Prostate gland (tissue), 2 donors: ENCODE results near the gene GLRX. TPM values are rescaled to one million over a fixed set of nuclear protein-coding genes. Genes with fewer than 3 reads are reported as not detected.

ENCODE experiments used
- DNase-seq: peaks from one replicate; pipeline ENCODE4 v3.0.0-alpha.2; 2019; ENCODE audit warnings: low spot score
- H3K27ac ChIP-seq, 2 donors: fragments of 200-600 bp; sonication (generic); 2 replicates each; pipeline ENCODE4 v1.5.1; 2017 to 2019
- H3K27me3 ChIP-seq: fragments of 200-600 bp; sonication (generic); replicated peaks from 2 replicates; pipeline ENCODE4 v1.5.1; 2019; ENCODE audit not compliant: insufficient read depth
- H3K36me3 ChIP-seq, 2 donors: fragments of 200-600 bp; sonication (generic); 1 replicate in 1 of 2; 2 replicates in 1 of 2; pipeline versions ENCODE4 v1.5.1 to v1.8.1; 2017 to 2019
- H3K4me1 ChIP-seq: fragments of 200-600 bp; sonication (generic); replicated peaks from 2 replicates; pipeline ENCODE4 v1.5.1; 2019
- H3K4me3 ChIP-seq, 2 donors: fragments of 200-600 bp; sonication (generic); 2 replicates each; pipeline ENCODE4 v1.5.1; 2017 to 2019
- H3K9me3 ChIP-seq: fragments of 200-600 bp; sonication (generic); 2 replicates; pipeline ENCODE4 v1.5.1; 2017
- POLR2A ChIP-seq: fragments of 450-650 bp; IDR thresholded peaks from one replicate; pipeline ENCODE4 v1.6.1; 2016; ENCODE audit warnings: antibody characterized with exemption, mild to moderate bottlenecking
- POLR2AphosphoS5 ChIP-seq: sonication (generic); formaldehyde crosslinking; IDR thresholded peaks from one replicate; pipeline ENCODE4 v1.6.1; 2017; ENCODE audit warnings: antibody characterized with exemption
- WGBS: methylation state at CpG from one replicate; pipeline ENCODE4 v1.1.5; 2018; 5-methylcytosine and 5-hydroxymethylcytosine counted together
- intact Hi-C: fragments of 100-400 bp; cut with DNase I; formaldehyde crosslinking; loops from one replicate; pipeline ENCODE4 v1.14.2; 2022
- total RNA-seq, 2 donors: library from RNA; depleted of rRNA; stranded (reverse); fragments of >200 nt; gene quantifications; one replicate each; pipeline ENCODE4 v1.1.0, GENCODE V29; 2016
- TF ChIP-seq, protein P1 (sequence below), 4 experiments: fragments of 200-600 bp in 2 of 4; fragments of 450-650 bp in 2 of 4; sonication (generic) in 2 of 4; IDR thresholded peaks; 1 replicate in 3 of 4; 2 replicates in 1 of 4; pipeline ENCODE4 v1.5.1; 2016 to 2019; ENCODE audit warnings: antibody characterized with exemption in 4 of 4, mild to moderate bottlenecking in 2 of 4, moderate library complexity in 2 of 4

The GLRX gene
- total RNA-seq, 2 donors from 2014 or later = 16.6 to 34.8 TPM

GRCh38 chr5:95804736-95805539, 17.6 kb downstream of the GLRX start:
- H3K36me3 ChIP-seq = no peaks in the 10 kb centered on the region
- no peak for TF ChIP-seq POLR2A
- TF ChIP-seq, protein P1, sequence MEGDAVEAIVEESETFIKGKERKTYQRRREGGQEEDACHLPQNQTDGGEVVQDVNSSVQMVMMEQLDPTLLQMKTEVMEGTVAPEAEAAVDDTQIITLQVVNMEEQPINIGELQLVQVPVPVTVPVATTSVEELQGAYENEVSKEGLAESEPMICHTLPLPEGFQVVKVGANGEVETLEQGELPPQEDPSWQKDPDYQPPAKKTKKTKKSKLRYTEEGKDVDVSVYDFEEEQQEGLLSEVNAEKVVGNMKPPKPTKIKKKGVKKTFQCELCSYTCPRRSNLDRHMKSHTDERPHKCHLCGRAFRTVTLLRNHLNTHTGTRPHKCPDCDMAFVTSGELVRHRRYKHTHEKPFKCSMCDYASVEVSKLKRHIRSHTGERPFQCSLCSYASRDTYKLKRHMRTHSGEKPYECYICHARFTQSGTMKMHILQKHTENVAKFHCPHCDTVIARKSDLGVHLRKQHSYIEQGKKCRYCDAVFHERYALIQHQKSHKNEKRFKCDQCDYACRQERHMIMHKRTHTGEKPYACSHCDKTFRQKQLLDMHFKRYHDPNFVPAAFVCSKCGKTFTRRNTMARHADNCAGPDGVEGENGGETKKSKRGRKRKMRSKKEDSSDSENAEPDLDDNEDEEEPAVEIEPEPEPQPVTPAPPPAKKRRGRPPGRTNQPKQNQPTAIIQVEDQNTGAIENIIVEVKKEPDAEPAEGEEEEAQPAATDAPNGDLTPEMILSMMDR (IDR thresholded peaks at IDR 0.05) = no peak
- TF ChIP-seq POLR2AphosphoS5 = no peak
- 85% methylated on average over 6 of the region's 6 CpGs for WGBS
- intact Hi-C loops = no loop called here
- H3K9me3 ChIP-seq = no peaks in the 10 kb centered on the region
- peaks cover 7% of the 10 kb centered on the region for H3K4me1 ChIP-seq
- no peak overlapping the region for H3K4me3 ChIP-seq
- DNase-seq = no peak
- H3K27ac ChIP-seq = no peak overlapping the region
- H3K27me3 ChIP-seq = no peaks in the 10 kb centered on the region

DNA sequence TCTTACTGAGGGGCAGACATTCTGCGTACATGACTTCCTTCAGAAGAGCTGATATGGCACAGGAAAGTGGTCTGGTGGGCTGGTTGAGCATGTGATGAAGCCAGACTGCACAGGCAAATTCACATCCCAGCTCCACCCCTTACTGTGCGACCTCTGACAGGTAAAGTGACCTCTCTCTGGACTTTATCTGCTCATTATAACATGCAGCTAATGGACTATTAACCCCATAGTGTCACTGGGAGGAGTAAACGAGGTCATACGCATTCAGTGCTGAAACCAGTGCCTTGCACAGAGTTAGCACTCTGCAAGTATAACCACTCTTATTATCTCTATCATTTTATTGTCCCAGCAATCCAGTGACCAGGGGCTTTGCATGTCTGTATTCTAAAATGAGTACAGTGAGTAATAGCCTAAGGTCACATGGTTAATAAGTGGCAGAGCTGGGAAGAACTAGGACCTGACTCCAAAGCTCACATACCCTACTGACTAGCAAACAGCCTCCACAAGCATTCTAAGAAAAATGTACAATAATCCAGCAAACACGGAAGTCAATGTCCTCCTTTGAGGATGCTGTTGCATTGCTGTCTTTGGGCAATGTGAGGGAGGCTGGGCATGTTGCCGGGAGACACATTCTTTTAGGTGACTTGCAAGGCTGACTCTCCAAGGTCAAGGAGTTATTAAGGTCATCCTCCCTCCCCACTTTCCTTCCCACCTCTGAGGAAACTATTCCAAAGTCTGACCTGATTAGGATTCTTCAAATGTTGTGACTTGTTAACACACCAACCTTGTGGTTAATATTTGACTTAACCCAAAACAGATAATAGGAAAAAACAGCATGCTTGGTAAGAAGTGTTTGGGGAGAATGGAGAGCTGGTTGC, 19.0 kb downstream of the GLRX start:
- no peak for DNase-seq
- intact Hi-C loops = no loop called here
- H3K27ac ChIP-seq = no peak overlapping the region

GRCh38 chr5:95801961-95802360, 20.6 kb downstream of the GLRX start:
- no peak overlapping the region for H3K27ac ChIP-seq
- no peaks in the 10 kb centered on the region for H3K36me3 ChIP-seq
- no peaks in the 10 kb centered on the region for H3K9me3 ChIP-seq
- no peak for DNase-seq
- H3K4me1 ChIP-seq = no peaks in the 10 kb centered on the region
- no peak for TF ChIP-seq POLR2AphosphoS5
- TF ChIP-seq, protein P1 (IDR thresholded peaks at IDR 0.05) = no peak
- no peak for TF ChIP-seq POLR2A
- no peaks in the 10 kb centered on the region for H3K27me3 ChIP-seq
- H3K4me3 ChIP-seq = no peak overlapping the region
- 95% methylated on average over 3 of the region's 3 CpGs for WGBS
- intact Hi-C loops = no loop called here

More for the DNA sequence above, 19.0 kb downstream of the GLRX start:
- WGBS = 83% methylated on average over 6 of the region's 6 CpGs
- Histone ChIP-seq H3K36me3 (no peaks in the 10 kb centered on the region), H3K4me3 (no peak overlapping the region), H3K4me1 (no peaks in the 10 kb centered on the region), H3K27me3 (no peaks in the 10 kb centered on the region), H3K9me3 (no peaks in the 10 kb centered on the region)
- no peak for TF ChIP-seq POLR2AphosphoS5

- Histone ChIP-seq H3K36me3 (no peaks in the 10 kb centered on the region), H3K27me3 (no peaks in the 10 kb centered on the region), H3K4me1 (no peaks in the 10 kb centered on the region), H3K27ac (no peak overlapping the region), H3K4me3 (no peak overlapping the region), H3K9me3 (no peaks in the 10 kb centered on the region)
- no peak for DNase-seq
- intact Hi-C loops = no loop called here
- TF ChIP-seq POLR2AphosphoS5 = no peak
- TF ChIP-seq POLR2A = no peak
- TF ChIP-seq, protein P1 (IDR thresholded peaks at IDR 0.05) = no peak
- 71% methylated on average over 2 of the region's 2 CpGs for WGBS
These were observed 21.0 kb downstream of the GLRX start for GRCh38 chr5:95801532-95801931.

- intact Hi-C loops = no loop called here
- DNase-seq = no peak
- Histone ChIP-seq H3K27ac (no peak overlapping the region), H3K27me3 (no peaks in the 10 kb centered on the region), H3K9me3 (no peaks in the 10 kb centered on the region), H3K4me1 (no peaks in the 10 kb centered on the region), H3K4me3 (no peak overlapping the region), H3K36me3 (no peaks in the 10 kb centered on the region)
- TF ChIP-seq POLR2A = no peak
- WGBS = 98% methylated on average over 3 of the region's 3 CpGs
These were observed 22.0 kb downstream of the GLRX start for GRCh38 chr5:95800553-95800952.
